Measurements from ENCODE around the gene CTCF. TPM values are rescaled to one million over a fixed set of nuclear protein-coding genes. Genes with fewer than 3 reads are reported as not detected.

CTCF gene
- total and polyA plus RNA-seq, 2 experiments from 2014 or later: 64.5 to 72.3 TPM

DNA sequence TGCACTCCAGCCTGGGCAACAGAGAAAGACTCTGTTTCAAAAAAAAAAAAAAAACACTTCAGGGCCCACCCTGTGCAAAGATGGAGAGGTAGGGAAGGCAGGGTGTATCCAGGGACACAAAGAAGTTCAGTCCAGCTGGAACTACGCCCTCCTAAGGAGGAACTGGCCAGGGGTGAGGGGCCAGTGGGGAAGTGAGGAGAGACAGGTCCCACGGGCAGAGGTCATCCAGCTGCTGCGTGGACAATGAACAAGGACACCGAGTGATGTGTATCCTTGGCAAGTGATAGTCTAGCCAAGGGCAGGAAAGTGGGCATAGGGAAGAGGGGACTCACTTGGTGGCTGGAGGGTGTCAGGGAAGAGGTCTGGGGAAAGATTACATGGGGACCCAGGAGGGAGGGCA, 43.1 kb upstream of the CTCF start:
- Histone ChIP-seq H3K36me3 (ENCODE audit: insufficient read depth) (no peaks in the 10 kb centered on the region), H3K27me3 (ENCODE audit: insufficient read depth) (peaks cover 43% of the 10 kb centered on the region), H2AFZ (no peak overlapping the region), H3K4me1 (ENCODE audit: insufficient read depth) (no peaks in the 10 kb centered on the region), H3K79me2 (replicated peaks; ENCODE audit: insufficient read depth) (no peaks in the 10 kb centered on the region), H3K9me2 (ENCODE audit: insufficient read depth) (no peaks in the 10 kb centered on the region), H4K20me1 (replicated peaks; ENCODE audit: insufficient read depth) (no peaks in the 10 kb centered on the region), H3K4me2 (no peak overlapping the region), H3F3A (replicated peaks; ENCODE audit: low read depth) (no peaks in the 10 kb centered on the region), H3K4me3 (no peak overlapping the region), H3K27ac (ENCODE audit: low read depth) (no peak overlapping the region)
- Mint-ChIP-seq H3K9me3 (no peaks in the 10 kb centered on the region; the same call in 2 of the 3 replicates), H3K36me3 (ENCODE audit: low read depth) (no peaks in the 10 kb centered on the region), H3K4me1 (no peaks in the 10 kb centered on the region; the same call in 2 of the 3 replicates), H3K27me3 (ENCODE audit: insufficient read depth, low read depth, poor library complexity) (peaks cover 51% of the 10 kb centered on the region), H3K27ac (no peak overlapping the region), H3K4me3 (no peak overlapping the region)
- ATAC-seq (no peak), DNase-seq (ENCODE audit: low spot score) (no peak)
- TF ChIP-seq ZNF331 (CRISPR knock-in tag; IDR thresholded peaks at IDR 0.05; ENCODE audit: low read depth): no peak
- no peak for TF ChIP-seq NANOG (IDR thresholded peaks at IDR 0.05; ENCODE audit: borderline replicate concordance)
- no peak for TF ChIP-seq JUNB (IDR thresholded peaks at IDR 0.05; ENCODE audit: unreplicated experiment)
- TF ChIP-seq CREB1 (CRISPR knock-in tag; IDR thresholded peaks at IDR 0.05; ENCODE audit: low read depth): no peak
- no peak for TF ChIP-seq ZNF114 (CRISPR knock-in tag; IDR thresholded peaks at IDR 0.05)
- TF ChIP-seq ETS1 (IDR thresholded peaks at IDR 0.05): no peak
- TF ChIP-seq, protein P1, sequence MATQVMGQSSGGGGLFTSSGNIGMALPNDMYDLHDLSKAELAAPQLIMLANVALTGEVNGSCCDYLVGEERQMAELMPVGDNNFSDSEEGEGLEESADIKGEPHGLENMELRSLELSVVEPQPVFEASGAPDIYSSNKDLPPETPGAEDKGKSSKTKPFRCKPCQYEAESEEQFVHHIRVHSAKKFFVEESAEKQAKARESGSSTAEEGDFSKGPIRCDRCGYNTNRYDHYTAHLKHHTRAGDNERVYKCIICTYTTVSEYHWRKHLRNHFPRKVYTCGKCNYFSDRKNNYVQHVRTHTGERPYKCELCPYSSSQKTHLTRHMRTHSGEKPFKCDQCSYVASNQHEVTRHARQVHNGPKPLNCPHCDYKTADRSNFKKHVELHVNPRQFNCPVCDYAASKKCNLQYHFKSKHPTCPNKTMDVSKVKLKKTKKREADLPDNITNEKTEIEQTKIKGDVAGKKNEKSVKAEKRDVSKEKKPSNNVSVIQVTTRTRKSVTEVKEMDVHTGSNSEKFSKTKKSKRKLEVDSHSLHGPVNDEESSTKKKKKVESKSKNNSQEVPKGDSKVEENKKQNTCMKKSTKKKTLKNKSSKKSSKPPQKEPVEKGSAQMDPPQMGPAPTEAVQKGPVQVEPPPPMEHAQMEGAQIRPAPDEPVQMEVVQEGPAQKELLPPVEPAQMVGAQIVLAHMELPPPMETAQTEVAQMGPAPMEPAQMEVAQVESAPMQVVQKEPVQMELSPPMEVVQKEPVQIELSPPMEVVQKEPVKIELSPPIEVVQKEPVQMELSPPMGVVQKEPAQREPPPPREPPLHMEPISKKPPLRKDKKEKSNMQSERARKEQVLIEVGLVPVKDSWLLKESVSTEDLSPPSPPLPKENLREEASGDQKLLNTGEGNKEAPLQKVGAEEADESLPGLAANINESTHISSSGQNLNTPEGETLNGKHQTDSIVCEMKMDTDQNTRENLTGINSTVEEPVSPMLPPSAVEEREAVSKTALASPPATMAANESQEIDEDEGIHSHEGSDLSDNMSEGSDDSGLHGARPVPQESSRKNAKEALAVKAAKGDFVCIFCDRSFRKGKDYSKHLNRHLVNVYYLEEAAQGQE (IDR thresholded peaks at IDR 0.05; ENCODE audit: unreplicated experiment): no peak
- no peak for TF ChIP-seq STAT1 (IDR thresholded peaks at IDR 0.05; ENCODE audit: unreplicated experiment)
- TF ChIP-seq POLR2AphosphoS5 (IDR thresholded peaks at IDR 0.05; ENCODE audit: low read depth): no peak
- TF ChIP-seq, protein P2, sequence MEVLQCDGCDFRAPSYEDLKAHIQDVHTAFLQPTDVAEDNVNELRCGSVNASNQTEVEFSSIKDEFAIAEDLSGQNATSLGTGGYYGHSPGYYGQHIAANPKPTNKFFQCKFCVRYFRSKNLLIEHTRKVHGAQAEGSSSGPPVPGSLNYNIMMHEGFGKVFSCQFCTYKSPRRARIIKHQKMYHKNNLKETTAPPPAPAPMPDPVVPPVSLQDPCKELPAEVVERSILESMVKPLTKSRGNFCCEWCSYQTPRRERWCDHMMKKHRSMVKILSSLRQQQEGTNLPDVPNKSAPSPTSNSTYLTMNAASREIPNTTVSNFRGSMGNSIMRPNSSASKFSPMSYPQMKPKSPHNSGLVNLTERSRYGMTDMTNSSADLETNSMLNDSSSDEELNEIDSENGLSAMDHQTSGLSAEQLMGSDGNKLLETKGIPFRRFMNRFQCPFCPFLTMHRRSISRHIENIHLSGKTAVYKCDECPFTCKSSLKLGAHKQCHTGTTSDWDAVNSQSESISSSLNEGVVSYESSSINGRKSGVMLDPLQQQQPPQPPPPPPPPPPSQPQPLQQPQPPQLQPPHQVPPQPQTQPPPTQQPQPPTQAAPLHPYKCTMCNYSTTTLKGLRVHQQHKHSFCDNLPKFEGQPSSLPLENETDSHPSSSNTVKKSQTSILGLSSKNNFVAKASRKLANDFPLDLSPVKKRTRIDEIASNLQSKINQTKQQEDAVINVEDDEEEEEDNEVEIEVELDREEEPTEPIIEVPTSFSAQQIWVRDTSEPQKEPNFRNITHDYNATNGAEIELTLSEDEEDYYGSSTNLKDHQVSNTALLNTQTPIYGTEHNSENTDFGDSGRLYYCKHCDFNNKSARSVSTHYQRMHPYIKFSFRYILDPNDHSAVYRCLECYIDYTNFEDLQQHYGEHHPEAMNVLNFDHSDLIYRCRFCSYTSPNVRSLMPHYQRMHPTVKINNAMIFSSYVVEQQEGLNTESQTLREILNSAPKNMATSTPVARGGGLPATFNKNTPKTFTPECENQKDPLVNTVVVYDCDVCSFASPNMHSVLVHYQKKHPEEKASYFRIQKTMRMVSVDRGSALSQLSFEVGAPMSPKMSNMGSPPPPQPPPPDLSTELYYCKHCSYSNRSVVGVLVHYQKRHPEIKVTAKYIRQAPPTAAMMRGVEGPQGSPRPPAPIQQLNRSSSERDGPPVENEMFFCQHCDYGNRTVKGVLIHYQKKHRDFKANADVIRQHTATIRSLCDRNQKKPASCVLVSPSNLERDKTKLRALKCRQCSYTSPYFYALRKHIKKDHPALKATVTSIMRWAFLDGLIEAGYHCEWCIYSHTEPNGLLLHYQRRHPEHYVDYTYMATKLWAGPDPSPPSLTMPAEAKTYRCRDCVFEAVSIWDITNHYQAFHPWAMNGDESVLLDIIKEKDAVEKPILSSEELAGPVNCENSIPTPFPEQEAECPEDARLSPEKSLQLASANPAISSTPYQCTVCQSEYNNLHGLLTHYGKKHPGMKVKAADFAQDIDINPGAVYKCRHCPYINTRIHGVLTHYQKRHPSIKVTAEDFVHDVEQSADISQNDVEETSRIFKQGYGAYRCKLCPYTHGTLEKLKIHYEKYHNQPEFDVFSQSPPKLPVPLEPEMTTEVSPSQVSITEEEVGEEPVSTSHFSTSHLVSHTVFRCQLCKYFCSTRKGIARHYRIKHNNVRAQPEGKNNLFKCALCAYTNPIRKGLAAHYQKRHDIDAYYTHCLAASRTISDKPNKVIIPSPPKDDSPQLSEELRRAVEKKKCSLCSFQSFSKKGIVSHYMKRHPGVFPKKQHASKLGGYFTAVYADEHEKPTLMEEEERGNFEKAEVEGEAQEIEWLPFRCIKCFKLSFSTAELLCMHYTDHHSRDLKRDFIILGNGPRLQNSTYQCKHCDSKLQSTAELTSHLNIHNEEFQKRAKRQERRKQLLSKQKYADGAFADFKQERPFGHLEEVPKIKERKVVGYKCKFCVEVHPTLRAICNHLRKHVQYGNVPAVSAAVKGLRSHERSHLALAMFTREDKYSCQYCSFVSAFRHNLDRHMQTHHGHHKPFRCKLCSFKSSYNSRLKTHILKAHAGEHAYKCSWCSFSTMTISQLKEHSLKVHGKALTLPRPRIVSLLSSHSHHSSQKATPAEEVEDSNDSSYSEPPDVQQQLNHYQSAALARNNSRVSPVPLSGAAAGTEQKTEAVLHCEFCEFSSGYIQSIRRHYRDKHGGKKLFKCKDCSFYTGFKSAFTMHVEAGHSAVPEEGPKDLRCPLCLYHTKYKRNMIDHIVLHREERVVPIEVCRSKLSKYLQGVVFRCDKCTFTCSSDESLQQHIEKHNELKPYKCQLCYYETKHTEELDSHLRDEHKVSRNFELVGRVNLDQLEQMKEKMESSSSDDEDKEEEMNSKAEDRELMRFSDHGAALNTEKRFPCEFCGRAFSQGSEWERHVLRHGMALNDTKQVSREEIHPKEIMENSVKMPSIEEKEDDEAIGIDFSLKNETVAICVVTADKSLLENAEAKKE (CRISPR knock-in tag; IDR thresholded peaks at IDR 0.05): no peak
- no peak for TF ChIP-seq EZH2 (IDR thresholded peaks at IDR 0.05; ENCODE audit: low read depth, unreplicated experiment)
- no peak for TF ChIP-seq EZH2phosphoT487 (IDR thresholded peaks at IDR 0.05; ENCODE audit: unreplicated experiment)
- no peak for TF ChIP-seq CTCF (conservative IDR thresholded peaks at IDR 0.05; ENCODE audit: low read depth in 2 of 2)
